Stimulated activated CD4-positive, alpha-beta T cell treated with anti-CD3 and anti-CD28 coated beads, Interleukin-4, amount 100 ng/mL, for 1 hour (primary cell): ENCODE measurements around the gene ZBTB43.
"Not testable (repeated sequence)": the region's sequence is repeated elsewhere in the genome, so short reads cannot be mapped to it uniquely, and the experiment has no call there.

Source experiments
- DNase-seq: peaks from one replicate; pipeline ENCODE4 v3.0.0-alpha.2; 2020

ZBTB43 gene

DNA sequence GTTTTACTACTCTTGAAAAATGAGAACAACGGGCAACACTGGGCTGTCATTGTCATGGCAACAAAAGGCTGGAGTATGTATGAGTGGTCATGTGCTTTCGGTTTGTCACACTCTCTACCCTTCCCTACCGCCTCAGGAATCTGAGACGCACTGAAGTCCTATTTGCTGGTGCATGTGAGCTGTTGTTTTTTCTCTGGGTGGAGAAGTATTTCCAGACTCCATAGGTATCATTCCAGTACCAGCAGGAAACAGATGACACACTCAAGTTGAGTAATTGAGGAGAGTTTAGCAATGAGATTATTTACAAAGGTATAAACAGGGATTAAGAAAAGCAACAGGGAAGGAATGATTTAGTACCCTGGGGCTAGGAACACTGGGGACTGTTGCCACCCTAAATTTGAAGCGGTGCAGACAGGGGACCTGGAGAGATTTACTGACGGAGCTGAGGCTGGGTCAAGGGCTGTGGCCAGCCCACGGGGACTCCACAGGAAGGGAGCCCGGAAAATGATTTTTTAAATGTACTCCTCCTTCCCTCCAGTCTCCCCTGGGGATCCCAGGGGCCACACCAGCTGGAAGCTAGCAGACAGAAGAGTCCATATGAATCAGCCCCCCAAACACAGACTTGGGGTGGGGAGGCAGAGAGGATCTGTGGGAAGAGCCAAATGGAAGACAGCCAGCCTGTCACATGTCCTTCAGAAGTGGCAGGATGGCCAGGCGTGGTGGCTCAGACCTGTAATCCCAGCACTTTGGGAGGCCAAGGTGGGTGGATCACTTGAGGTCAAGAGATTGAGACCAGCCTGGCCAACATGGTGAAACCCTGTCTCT lies 13.2 kb upstream of the ZBTB43 start:
- no peak for DNase-seq

DNA sequence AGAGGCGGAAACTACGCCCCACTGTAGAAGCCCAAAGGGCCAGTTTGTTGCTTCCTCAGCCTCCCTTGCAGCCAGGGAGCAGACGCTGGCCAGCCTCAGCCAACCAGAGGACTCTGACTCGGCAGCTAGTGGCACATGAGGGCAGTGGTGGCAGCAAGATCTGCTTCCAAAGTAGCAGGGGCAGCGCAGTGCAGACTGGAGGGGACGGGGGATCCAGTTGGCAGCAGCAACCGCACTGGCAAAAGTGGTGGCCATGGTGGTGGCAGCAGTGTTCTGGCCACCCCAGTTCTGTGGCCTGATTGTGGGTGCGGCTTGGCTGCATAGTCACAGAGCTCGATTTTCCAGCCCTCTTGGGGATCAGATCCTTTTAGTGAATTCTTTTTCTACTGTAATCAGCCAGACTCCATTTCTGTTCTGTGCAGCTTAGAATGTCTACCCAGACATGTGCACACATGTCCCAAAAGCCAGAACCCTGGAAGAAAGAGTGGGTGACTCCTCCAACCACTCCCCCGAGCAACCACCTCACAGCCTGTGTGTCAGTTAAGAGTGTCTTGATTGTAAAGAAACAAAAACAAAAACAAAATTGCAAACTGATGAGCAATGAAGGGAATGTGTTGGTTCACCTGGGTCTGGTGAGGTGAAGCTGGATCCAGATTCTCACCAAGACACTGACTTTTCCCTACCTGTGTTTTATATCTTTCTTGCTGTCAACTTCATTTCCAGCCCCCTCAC lies 11.0 kb upstream of the ZBTB43 start:
- DNase-seq, result no peak

DNA sequence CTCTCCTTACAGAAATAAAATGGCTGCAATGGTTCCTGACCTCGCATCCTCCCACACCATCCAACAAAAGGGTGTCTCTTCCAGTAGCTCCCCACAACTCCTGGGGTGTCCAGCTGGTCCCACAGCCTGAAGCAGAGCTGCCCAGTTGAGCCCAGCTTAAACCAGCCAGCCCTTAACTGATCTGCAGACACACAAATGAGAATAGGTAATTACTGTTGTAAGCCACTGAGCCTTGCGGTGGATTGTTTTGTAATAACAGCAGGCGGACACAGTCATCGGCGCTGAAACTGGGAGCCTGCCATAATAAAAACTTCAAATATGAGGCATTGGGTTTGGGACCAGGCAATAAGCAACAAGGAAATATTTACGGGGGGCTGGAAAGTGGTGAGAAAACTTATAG lies 10.4 kb upstream of the ZBTB43 start:
- no peak for DNase-seq

DNA sequence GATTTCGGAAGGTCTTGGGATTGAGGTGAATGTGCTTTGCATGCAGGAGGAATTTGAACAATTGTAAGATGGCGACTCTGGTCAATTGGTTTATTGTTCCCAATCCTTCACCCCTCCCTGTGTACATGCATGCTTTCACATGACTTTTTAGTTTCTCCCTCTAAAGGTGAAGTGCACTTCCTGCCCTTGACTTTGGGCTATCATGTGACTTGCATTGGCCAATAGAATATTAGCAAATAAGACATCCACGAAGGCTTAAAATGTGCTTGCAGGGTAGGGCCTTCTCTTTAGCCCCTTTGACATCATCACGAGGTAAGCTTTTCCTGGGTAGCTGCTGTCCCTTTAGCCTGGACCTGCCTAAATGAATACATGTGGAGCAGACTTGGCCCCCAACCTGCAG lies 8.1 kb upstream of the ZBTB43 start:
- DNase-seq, result no peak

DNA sequence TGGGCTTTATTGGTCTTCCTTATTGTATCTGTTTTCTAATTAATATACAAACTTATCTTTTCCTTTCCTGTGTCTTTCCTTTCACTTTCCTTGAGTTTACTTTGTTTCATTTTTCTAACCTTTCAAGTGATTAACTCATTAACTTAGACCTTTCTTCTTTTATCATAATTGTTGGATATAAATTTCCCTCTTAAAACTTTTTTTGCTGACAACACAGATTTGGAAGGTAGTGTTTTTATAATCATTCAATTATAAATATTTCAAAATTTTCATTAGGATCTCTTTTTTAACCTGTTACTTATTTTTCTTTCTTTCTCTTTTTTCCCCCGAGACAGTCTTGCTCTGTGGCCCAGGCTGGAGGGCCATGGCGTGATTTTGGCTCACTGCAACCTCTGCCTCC lies 6.9 kb upstream of the ZBTB43 start:
- no peak for DNase-seq

DNA sequence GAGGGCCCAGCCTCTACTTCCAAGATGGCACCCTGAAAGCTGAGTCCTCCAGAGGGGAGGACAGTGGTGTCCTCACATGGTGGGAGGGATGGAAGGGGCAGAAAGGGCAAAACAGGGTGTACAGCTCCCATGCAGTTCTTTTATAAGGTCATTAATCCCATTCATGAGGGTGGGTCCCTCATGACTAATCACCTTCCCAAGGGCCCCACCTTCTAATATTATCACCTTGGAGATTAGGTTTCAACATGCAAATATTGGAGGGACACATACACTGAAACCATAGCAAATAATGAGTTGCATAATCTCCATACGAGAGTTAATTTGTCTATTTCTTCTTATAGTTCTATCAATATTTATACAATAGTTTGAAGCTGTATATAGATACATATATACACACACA lies 5.8 kb upstream of the ZBTB43 start:
- no peak for DNase-seq

DNA sequence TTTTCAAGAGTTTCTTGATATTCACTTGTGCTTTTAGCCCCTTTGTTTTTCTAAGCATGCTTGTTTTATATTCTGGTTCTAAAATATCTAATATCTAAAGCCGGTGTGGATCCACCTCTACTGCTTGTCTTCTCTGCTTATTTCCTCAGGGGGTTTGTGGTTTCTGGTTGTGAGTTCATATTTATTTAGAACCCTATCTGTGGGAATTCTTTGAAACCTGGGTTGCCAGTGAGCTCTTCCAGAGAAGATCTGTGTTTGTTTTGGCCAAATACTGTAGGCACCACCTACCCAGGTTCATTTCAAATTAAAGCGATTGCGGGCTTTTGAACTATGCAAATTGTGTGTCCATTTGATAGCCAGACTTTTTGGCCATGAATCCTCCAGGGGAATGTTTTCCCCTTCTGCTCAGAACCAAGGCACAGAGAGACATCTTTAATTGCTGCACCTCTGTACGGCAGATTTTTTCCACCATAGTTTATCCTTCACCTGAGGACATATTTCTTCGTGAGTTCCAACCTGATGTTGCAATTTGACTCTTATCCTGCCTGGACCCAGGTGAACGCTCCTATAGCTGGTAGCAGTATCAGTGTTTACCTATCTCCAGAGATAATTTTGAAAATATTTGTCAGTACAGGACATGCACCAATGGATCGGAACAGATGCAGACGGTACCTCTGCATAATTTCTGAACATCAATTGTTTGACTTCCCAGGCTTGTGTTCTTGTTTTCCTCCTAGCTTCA lies 2.4 kb upstream of the ZBTB43 start:
- DNase-seq, result no peak

DNA sequence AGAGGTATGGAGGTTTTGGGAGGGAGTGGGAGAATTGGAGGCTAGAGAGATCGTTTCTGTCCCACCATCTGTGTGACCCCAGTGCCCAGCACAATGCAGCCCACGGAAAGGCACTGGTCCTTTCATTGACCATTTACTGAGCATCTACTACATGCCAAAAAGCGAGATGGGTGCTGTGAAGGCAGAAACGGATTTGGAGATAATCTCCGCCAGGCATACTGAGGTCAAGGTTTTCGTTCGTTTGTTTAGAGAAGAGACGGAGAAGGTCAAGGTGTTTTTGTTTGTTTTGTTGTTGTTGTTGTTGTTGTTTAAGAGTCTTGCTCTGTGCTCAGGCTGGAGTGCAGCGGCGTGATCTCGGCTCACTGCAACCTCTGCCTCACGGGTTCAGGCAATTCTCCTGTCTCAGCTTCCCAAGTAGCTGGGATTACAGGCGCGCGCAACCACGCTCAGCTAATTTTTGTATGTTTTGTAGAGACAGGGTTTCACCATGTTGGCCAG lies 593 bp upstream of the ZBTB43 start:
- DNase-seq, result no peak

DNA sequence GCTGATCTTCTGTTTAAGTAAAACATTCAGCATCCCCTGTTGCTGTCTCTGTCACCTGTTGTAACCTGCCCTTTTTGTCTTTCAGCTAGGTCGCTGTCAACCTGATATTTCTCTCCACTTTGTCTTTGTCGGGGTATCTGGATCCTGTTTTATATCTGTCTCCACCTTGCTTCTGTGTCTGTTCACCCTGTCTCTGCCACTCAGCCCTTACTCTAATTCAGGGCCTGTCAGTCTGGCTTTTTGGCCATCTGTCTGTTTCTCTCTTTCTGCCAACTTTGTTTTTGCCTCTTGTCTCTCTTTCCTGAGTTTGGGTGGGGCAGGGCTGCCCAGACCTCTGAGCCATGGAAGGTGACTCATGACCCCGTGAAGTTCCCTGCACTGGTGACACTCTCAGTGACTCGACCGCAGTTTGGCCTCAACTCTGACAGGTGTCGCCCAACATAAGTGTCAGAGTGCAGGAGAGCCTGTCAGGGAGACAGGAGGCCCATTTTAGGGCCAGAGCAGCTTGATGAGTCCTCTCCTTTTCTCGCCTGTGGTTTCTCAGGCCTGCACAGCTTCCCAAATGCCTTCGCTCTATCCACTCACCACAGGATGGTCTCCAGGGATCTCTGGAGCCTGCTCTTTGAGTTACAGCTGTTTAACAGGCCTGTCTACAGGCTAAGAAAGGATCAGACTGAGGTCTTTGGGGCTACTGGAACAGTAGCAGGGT lies 868 bp downstream of the ZBTB43 start:
- peak; percentile 70 for DNase-seq

DNA sequence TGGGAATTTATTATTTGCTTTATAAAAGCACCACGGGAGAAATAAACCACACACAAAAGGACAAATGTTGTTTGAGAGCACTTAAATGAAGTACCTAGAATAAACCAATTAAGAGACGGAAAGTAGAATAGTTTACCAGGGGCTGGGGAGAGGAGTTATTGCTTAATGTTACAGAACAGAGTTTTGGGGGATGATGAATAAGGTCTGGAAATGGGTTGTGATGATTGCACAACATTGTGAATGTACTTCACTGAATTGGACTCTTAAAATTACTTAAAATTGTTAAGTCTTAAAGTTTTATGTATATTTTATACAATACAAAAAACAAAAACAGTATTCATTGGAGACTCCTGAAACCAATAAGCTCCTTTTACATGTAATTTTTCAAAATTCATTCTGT lies 1.5 kb downstream of the ZBTB43 start:
- no peak for DNase-seq

DNA sequence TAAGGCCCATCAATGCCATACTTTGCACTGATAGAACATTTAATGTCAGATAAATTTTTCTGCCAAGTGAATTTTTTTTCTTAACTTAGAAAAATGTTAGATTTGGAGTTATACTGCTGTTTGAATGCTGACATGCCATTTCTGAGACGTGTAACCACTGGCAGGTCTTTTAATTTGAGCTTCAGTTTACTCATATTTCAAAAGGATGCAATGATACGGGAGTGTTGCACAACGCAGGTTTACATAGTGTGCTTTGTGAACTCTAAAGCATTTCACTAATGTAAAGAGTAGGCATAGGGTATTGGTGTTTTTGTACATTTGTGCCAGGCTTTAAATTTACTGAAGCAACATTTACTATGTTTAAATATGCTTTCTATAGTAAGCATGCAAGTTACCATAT lies 4.2 kb downstream of the ZBTB43 start:
- DNase-seq, result no peak

DNA sequence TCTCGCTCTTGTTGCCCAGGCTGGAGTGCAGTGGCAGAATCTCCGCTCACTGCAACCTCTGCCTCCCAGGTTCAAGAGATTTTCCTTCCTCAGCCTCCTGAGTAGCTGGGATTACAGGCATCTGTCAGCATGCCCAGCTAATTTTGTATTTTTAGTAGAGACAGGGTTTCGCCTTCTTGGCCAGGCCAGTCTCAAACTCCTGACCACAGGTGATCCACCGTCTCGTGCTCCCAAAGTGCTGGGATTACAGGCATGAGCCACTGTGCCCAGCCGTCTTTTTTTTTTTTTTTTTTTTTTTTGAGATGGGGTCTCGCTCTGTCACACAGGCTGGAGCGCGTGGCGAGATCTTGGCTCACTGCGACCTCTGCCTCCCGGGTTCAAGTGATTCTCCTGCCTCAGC lies 5.4 kb downstream of the ZBTB43 start:
- not testable (repeated sequence) for DNase-seq

DNA sequence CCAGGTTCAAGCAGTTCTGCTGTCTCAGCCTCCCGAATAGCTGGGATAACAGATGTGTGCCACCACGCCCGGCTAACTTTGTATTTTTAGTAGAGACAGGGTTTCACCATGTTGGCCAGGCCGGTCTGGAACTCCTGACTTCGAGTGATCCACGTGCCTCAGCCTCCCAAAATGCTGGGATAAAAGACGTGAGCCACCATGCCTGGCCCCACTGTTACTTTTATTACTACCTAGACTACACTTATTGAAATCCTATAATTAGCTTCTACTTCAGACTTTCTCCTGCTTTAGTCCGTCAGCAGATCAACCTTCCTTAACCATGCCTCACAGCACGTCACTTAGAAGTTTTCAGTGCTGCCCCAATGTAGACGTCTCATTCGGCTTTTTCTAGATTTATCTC lies 8.2 kb downstream of the ZBTB43 start:
- DNase-seq, result no peak

DNA sequence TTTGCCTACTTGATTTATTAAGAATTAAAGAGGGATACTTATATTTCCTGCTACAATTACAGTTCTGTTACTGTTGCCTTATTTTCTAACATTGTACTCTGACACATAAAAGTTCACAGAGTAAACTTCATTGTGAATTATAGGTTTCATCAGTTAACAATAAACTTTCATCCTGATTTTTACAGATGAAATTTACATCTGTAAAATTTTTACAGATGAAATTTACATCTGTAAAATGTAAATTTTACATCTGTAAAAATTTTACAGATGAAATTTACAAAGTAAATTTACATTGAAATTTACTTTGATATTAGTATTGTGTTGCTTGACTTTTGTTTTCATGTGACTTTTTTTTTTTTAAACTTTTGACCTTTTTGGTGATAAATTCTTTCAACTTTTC lies 9.3 kb downstream of the ZBTB43 start:
- DNase-seq, result no peak

DNA sequence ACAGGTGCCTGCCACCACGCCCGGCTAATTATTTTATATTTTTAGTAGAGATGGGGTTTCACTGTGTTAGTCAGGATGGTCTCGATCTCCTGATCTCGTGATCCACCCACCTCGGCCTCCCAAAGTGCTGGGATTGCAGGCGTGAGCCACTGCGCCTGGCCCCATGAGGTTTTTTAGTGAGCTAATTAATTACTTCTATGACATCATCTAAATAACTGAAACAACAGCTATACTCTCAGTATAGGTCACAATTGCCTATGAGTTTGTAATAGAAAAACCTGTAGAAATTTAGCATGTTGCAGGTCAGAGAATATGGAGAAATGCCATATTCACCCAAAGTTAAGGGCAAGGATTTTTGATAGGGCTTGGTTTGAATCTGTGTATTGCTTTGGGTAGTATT lies 12.8 kb downstream of the ZBTB43 start:
- not testable (repeated sequence) for DNase-seq

DNA sequence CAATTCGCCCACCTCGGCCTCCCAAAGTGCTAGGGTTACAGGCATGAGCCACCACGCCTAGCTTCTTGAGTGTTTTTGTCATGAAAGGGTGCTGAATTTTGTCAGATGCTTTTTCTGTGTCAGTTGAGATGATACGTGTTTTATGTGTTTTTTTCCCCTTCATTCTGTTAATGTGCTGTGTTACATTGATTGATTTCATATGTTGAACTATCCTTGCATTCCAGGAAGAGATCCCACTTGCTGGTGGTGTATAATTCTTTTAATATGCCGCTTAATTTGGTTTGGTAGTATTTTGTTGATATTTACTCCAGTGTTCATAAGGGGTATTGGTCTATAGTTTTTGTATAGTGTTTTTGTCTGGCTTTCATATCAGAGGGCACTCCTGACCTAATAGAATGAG lies 13.6 kb downstream of the ZBTB43 start:
- DNase-seq, result no peak

DNA sequence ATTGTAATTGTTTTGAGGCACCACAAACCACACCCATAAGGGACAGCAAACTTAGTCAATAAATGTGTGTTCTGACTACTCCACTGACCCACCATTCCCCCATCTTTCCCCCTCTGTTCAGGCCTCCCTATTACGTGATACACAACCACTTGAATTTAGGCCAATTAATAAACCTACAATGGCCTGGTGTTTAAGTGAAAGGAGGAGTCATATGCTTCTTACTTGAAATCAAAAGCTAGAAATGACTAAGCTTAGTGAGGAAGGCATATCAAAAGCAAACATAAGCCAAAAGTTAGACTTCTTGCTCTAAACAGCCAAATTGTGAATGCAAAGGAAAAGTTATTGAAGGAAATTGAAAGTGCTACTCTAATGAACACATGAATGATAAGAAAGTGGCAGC lies 14.6 kb downstream of the ZBTB43 start:
- no peak for DNase-seq

DNA sequence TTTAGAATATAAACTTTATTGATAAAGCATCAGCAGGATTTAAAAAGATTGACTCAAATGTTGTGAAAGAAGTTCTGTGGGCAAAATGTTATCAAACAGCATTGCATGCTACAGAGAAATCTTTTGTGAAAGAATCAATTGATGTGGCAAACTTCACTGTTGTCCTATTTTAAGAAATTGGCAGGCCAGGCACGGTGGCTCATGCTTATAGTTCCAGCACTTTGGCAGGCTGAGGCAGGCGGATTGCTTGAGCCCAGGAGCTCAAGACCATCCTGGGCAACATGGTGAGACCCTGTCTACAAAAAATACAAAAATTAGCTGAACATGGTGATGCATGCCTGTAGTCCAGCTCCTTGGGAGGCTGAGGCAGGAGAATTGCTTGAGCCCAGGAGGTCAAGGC lies 17.4 kb downstream of the ZBTB43 start:
- no peak for DNase-seq

DNA sequence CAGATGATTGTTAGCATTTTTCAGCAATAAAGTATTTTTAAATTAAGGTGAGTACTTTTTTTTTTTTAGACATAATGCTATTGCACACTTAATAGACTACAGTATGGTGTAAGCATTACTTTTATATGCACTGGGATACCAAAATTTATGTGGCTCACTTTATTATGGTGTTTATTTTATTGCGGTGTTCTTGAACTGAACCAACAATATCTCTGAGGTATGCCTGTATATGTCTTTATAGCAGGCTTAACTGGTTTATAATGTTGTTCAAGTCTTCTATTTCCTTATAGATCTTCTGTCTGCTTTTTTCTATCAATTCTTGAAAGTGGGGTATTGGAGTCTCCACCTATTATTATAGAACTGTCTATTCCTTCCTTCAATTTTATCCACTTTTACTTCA lies 18.0 kb downstream of the ZBTB43 start:
- no peak for DNase-seq

DNA sequence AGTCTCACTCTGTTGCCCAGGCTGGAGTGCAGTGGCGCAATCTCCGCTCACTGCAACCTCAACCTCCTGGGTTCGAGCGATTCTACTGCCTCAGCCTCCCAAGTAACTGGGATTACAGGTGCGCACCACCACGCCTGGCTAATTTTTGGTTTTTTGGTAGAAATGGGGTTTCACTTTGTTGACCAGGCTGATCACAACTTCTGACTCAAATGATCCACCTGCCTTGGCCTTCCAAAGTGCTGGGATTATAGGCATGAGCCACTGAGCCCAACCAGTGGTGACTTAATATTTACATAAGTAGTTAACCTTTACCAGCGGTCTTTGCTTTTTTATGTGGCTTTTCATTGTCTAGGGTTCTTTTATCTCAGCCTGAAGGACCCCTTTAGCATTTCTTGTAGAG lies 19.2 kb downstream of the ZBTB43 start:
- DNase-seq, result not testable (repeated sequence)

DNA sequence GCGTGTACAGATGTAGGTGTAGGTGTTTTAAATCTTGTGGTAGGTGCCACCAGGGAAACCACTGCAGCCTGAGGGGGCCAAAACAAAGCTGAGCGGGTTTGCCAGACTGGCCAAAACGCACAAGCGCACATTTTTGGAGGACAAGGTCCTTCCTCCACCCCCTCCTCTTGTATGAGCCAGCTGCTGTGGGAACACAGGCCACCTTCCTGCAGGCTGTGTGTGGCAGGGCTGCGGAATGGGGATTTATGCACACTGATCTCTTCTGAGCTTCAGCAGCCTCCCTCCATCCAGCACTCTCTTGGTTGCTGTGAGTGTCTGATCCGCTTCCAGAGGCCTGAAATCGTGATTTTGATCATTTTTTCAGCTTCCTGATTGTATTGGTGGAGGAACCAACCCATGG lies 22.4 kb downstream of the ZBTB43 start:
- no peak for DNase-seq

DNA sequence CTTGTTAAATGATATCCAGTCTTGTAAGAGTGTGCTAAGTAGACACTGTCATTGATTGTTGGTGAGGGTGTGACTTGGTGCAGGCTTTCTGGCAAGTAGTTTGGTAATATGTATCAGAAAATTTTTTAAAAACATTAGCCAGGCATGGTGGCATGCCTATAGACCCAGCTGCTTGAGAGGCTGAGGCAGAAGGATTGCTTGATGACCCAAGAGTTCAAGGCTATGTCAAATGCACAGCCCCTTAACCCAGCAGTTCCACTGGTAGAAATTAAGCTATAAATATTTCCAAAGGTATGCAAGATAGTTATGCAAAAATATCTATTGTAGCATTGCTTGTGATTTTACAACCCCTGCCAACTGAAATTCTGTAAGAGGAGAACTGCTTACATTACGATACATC lies 24.2 kb downstream of the ZBTB43 start:
- no peak for DNase-seq

DNA sequence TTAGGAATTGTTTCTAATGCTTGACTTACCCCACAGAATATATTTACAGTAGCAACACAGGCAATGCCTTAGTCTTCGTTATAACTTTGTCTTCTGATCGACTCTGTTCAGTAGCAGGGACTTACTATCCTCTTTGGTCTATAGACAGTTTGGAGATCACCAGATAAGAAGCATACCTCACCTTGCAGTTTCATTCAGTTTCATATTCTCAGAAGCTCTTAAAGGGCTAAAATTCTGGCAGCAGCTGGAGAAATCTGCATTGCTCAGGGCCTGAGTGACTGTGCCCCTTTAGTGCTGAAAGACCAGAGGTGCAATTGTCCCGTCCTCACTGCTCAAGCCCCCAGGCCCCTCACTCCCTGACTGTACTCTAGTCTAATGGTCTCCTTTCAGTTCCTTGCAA lies 26.0 kb downstream of the ZBTB43 start:
- no peak for DNase-seq
